Measurements from ENCODE around the gene CIZ1.

DNA sequence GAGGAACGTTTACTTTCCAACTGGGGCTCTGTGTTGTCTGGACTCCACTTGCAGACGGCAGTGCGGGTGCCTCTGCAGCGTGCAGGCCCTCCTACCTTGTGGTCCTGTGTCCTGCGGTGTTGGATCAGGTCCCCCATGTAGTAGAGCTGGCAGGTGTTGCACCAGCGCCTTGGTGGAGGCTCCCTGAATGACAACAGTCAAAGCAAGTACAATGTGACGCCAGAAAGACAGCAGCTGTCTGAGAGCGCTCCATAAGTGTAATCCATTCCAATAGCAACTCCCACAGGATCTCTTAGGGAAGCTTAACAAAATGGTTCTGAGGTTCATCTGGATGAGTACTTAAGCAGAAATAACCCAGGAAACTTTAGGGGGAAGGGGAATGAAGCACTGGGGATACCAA is 21.4 kb downstream of the CIZ1 start:
- TF ChIP-seq, protein P1, sequence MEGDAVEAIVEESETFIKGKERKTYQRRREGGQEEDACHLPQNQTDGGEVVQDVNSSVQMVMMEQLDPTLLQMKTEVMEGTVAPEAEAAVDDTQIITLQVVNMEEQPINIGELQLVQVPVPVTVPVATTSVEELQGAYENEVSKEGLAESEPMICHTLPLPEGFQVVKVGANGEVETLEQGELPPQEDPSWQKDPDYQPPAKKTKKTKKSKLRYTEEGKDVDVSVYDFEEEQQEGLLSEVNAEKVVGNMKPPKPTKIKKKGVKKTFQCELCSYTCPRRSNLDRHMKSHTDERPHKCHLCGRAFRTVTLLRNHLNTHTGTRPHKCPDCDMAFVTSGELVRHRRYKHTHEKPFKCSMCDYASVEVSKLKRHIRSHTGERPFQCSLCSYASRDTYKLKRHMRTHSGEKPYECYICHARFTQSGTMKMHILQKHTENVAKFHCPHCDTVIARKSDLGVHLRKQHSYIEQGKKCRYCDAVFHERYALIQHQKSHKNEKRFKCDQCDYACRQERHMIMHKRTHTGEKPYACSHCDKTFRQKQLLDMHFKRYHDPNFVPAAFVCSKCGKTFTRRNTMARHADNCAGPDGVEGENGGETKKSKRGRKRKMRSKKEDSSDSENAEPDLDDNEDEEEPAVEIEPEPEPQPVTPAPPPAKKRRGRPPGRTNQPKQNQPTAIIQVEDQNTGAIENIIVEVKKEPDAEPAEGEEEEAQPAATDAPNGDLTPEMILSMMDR (IDR thresholded peaks at IDR 0.05): no peak
- TF ChIP-seq POLR2AphosphoS5 (IDR thresholded peaks at IDR 0.05): no peak

Measured in suprapubic skin (tissue), 3 donors.